H9 (cell line): ENCODE measurements around the gene TXNRD1. TPM values are rescaled to one million over a fixed set of nuclear protein-coding genes. Genes with fewer than 3 reads are reported as not detected.

Experiments used
- DNase-seq: peaks from one replicate; pipeline ENCODE4 v3.0.0-alpha.2; 2017
- H2AFZ ChIP-seq: one replicate; pipeline ENCODE4 v1.6.1; 2013; ENCODE audit warnings: mild to moderate bottlenecking, low read length, control low read depth, moderate library complexity
- H2AK5ac ChIP-seq: 2 replicates; pipeline ENCODE4 v1.6.1; 2013; ENCODE audit warnings: low read length, control low read depth, mixed read lengths; ENCODE audit not compliant: insufficient read length
- H2BK120ac ChIP-seq: one replicate; pipeline ENCODE4 v1.6.1; 2013; ENCODE audit warnings: low read depth, mild to moderate bottlenecking, low read length, control low read depth, inconsistent platforms; ENCODE audit not compliant: poor library complexity, severe bottlenecking
- H2BK12ac ChIP-seq: 2 replicates; pipeline ENCODE4 v1.6.1; 2013; ENCODE audit warnings: low read length, control low read depth, mixed read lengths, low read depth; ENCODE audit not compliant: insufficient read length
- H2BK15ac ChIP-seq: 2 replicates; pipeline ENCODE4 v1.6.1; 2013; ENCODE audit warnings: low read depth, low read length, control low read depth
- H2BK20ac ChIP-seq: one replicate; pipeline ENCODE4 v1.6.1; 2013; ENCODE audit warnings: low read depth, mild to moderate bottlenecking, low read length, control low read depth, inconsistent platforms; ENCODE audit not compliant: poor library complexity, severe bottlenecking
- H2BK5ac ChIP-seq: 2 replicates; pipeline ENCODE4 v1.6.1; 2013; ENCODE audit warnings: low read length, control low read depth, mixed read lengths; ENCODE audit not compliant: insufficient read length
- H3K14ac ChIP-seq: 2 replicates; pipeline ENCODE4 v1.6.1; 2013; ENCODE audit warnings: low read length, control low read depth; ENCODE audit not compliant: insufficient read depth
- H3K18ac ChIP-seq: 2 replicates; pipeline ENCODE4 v1.6.1; 2013; ENCODE audit warnings: low read depth, mild to moderate bottlenecking, mixed read lengths, low read length, control low read depth; ENCODE audit not compliant: insufficient read length
- H3K23ac ChIP-seq: 2 replicates; pipeline ENCODE4 v1.6.1; 2013; ENCODE audit warnings: low read length, control low read depth, mixed read lengths, low read depth; ENCODE audit not compliant: insufficient read length
- H3K23me2 ChIP-seq: 2 replicates; pipeline ENCODE4 v1.6.1; 2013; ENCODE audit warnings: low read depth, mild to moderate bottlenecking, mixed read lengths, low read length, control low read depth; ENCODE audit not compliant: insufficient read length, poor library complexity, severe bottlenecking
- H3K27ac ChIP-seq: 2 replicates; pipeline ENCODE4 v1.5.1; 2013; ENCODE audit warnings: low read length, control low read depth, mixed read lengths, low read depth; ENCODE audit not compliant: insufficient read length
- H3K27me3 ChIP-seq: 2 replicates; pipeline ENCODE4 v1.6.1; 2013; ENCODE audit warnings: low read length, control low read depth, inconsistent platforms; ENCODE audit not compliant: insufficient read depth
- H3K4ac ChIP-seq: 2 replicates; pipeline ENCODE4 v1.6.1; 2013; ENCODE audit warnings: low read depth, mild to moderate bottlenecking, control low read depth, inconsistent platforms, low read length, moderate library complexity
- H3K4me1 ChIP-seq: 2 replicates; pipeline ENCODE4 v1.6.1; 2013; ENCODE audit warnings: low read length, control low read depth, inconsistent platforms; ENCODE audit not compliant: insufficient read depth
- H3K4me2 ChIP-seq: 2 replicates; pipeline ENCODE4 v1.6.1; 2013; ENCODE audit warnings: low read length, control low read depth, mixed read lengths; ENCODE audit not compliant: insufficient read length, insufficient read depth
- H3K56ac ChIP-seq: 2 replicates; pipeline ENCODE4 v1.6.1; 2013; ENCODE audit warnings: low read depth, mild to moderate bottlenecking, mixed read lengths, low read length, control low read depth; ENCODE audit not compliant: insufficient read length
- H3K79me1 ChIP-seq: 2 replicates; pipeline ENCODE4 v1.6.1; 2013; ENCODE audit warnings: low read depth, mild to moderate bottlenecking, moderate library complexity, low read length, control low read depth, inconsistent platforms; ENCODE audit not compliant: insufficient read depth, poor library complexity, severe bottlenecking
- H3K79me2 ChIP-seq: 2 replicates; pipeline ENCODE4 v1.6.1; 2013; ENCODE audit warnings: low read length, control low read depth, inconsistent platforms; ENCODE audit not compliant: insufficient read depth
- H3K9ac ChIP-seq: 2 replicates; pipeline ENCODE4 v1.6.1; 2013; ENCODE audit warnings: low read length, control low read depth, mixed read lengths; ENCODE audit not compliant: insufficient read length; ENCODE audit errors: extremely low read depth
- H3K9me3 ChIP-seq: one replicate; pipeline ENCODE4 v1.6.1; 2013; ENCODE audit warnings: low read depth, low read length, inconsistent platforms; ENCODE audit not compliant: control insufficient read depth
- H3T11ph ChIP-seq: one replicate; pipeline ENCODE4 v1.6.1; 2013; ENCODE audit warnings: mild to moderate bottlenecking, low read length, control low read depth, inconsistent platforms
- H4K20me1 ChIP-seq: one replicate; pipeline ENCODE4 v1.6.1; 2013; ENCODE audit not compliant: control insufficient read depth, insufficient read length, insufficient read depth
- H4K5ac ChIP-seq: 2 replicates; pipeline ENCODE4 v1.6.1; 2013; ENCODE audit warnings: low read depth, mild to moderate bottlenecking, mixed read lengths, low read length, control low read depth; ENCODE audit not compliant: insufficient read length
- H4K8ac ChIP-seq: replicated peaks from 2 replicates; pipeline ENCODE4 v1.6.1; 2013; ENCODE audit warnings: low read length, control low read depth, mixed read lengths, low read depth; ENCODE audit not compliant: insufficient read length
- H4K91ac ChIP-seq: 2 replicates; pipeline ENCODE4 v1.6.1; 2013; ENCODE audit warnings: low read depth, mild to moderate bottlenecking, moderate library complexity, mixed read lengths, low read length, control low read depth; ENCODE audit not compliant: insufficient read length
- H3K27ac Mint-ChIP-seq, 3 experiments: 2 replicates in 2 of 3; 3 replicates in 1 of 3; pipeline ENCODE4 v1.8.0; 2020 to 2021; ENCODE audit warnings: mixed read lengths in 3 of 3, mild to moderate bottlenecking in 1 of 3, moderate library complexity in 1 of 3
- H3K27me3 Mint-ChIP-seq: 2 replicates; pipeline ENCODE4 v1.8.0; 2021; ENCODE audit warnings: low read depth, mild to moderate bottlenecking, moderate library complexity, mixed read lengths
- H3K36me3 Mint-ChIP-seq, 3 experiments: 2 replicates in 2 of 3; 3 replicates in 1 of 3; pipeline ENCODE4 v1.8.0; 2020 to 2021; ENCODE audit warnings: low read depth in 3 of 3, mixed read lengths in 3 of 3; ENCODE audit not compliant: insufficient read depth in 1 of 3
- H3K4me1 Mint-ChIP-seq, 2 experiments: 2 replicates each; pipeline ENCODE4 v1.8.0; 2020; ENCODE audit warnings: mixed read lengths in 2 of 2
- H3K4me3 Mint-ChIP-seq, 2 experiments: 2 replicates in 1 of 2; 3 replicates in 1 of 2; pipeline ENCODE4 v1.8.0; 2020 to 2021; ENCODE audit warnings: mild to moderate bottlenecking in 2 of 2, mixed read lengths in 2 of 2, moderate library complexity in 1 of 2
- H3K9me3 Mint-ChIP-seq, 2 experiments: 2 replicates in 1 of 2; 3 replicates in 1 of 2; pipeline ENCODE4 v1.8.0; 2020; ENCODE audit warnings: mild to moderate bottlenecking in 2 of 2, mixed read lengths in 2 of 2, moderate library complexity in 1 of 2
- CTCF ChIP-seq: fragments of 200-600 bp; sonication (generic); conservative IDR thresholded peaks from 3 replicates; pipeline ENCODE4 v1.8.0; 2021; ENCODE audit warnings: antibody characterized with exemption, mild to moderate bottlenecking
- WGBS: extraction: QIAGEN DNeasy Blood & Tissue Kit; methylation state at CpG from one replicate; pipeline ENCODE4 v1.1.7; 2013; ENCODE audit warnings: missing lambda C conversion rate, low lambda C conversion rate, mixed read lengths; ENCODE audit not compliant: insufficient read length; ENCODE audit errors: extremely low coverage; 5-methylcytosine and 5-hydroxymethylcytosine counted together
- total RNA-seq: library from RNA; stranded (reverse); gene quantifications from 2 replicates; pipeline ENCODE4 v1.2.1, GENCODE V29; 2021

TXNRD1 gene
- total RNA-seq, 1 experiment from 2014 or later, result 100 TPM

GRCh38 chr12:104263026-104263425, 47.4 kb downstream of the TXNRD1 start:
- Mint-ChIP-seq H3K27me3 (no peaks in the 10 kb centered on the region), H3K36me3 (no peaks in the 10 kb centered on the region), H3K4me3 (no peak overlapping the region), H3K27ac (no peak overlapping the region), H3K4me1 (peaks cover 8 to 11% of the 10 kb centered on the region in 2 experiments), H3K9me3 (no peaks in the 10 kb centered on the region)
- DNase-seq, result no peak
- Histone ChIP-seq H3K9me3 (no peaks in the 10 kb centered on the region), H3K4ac (no peak overlapping the region), H3K79me1 (no peaks in the 10 kb centered on the region), H4K20me1 (no peaks in the 10 kb centered on the region), H2BK12ac (no peak overlapping the region), H2BK5ac (no peak overlapping the region), H4K8ac (no peak overlapping the region), H2BK120ac (no peak overlapping the region), H3K4me2 (no peak overlapping the region), H3K79me2 (no peaks in the 10 kb centered on the region), H3K18ac (no peak overlapping the region), H3K14ac (no peak overlapping the region), H2AK5ac (no peak overlapping the region), H4K5ac (no peak overlapping the region), H3K56ac (no peak overlapping the region), H3K27me3 (no peaks in the 10 kb centered on the region), H2BK20ac (no peak overlapping the region), H3K23me2 (no peaks in the 10 kb centered on the region), H2AFZ (no peak overlapping the region), H3K4me1 (no peaks in the 10 kb centered on the region), H3T11ph (no peak overlapping the region), H3K27ac (no peak overlapping the region), H3K23ac (no peak overlapping the region), H4K91ac (no peak overlapping the region), H2BK15ac (no peak overlapping the region), H3K9ac (no peak overlapping the region)
- no CpG with 5 or more reads among the region's 4 CpGs for WGBS
- TF ChIP-seq CTCF, result no peak
